Measurements from ENCODE around the gene TAB2.
"Not testable (repeated sequence)": the region's sequence is repeated elsewhere in the genome, so short reads cannot be mapped to it uniquely, and the experiment has no call there.

Gene TAB2

GRCh38 chr6:149423964-149424440 lies 106.5 kb downstream of the TAB2 start:
- DNase-seq, result no peak

GRCh38 chr6:149425224-149425623 lies 107.7 kb downstream of the TAB2 start:
- DNase-seq, result no peak

DNA sequence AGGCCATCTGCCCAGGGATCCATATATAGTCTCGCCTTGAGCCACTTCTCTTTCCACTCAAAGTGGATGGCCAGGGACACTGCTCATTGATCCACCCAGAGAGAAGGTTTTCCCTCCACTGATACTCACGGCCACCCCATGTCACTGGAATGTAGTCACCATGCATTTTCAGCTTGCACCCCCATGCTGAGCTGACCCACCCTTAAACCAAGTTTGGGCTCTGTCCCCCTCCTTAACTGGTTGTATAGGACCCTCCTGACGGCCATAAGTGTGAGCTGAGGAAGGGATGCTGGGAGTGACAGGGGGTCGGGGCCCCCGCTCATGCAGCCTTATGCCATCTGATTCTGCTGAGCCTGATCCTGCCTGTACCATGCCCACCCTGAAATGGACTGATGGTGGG lies 108.2 kb downstream of the TAB2 start:
- no peak for DNase-seq

GRCh38 chr6:149428606-149429005 lies 111.1 kb downstream of the TAB2 start:
- no peak for DNase-seq

- no peak for DNase-seq
Measured at GRCh38 chr6:149429427-149430360, 112.2 kb downstream of the TAB2 start.

DNA sequence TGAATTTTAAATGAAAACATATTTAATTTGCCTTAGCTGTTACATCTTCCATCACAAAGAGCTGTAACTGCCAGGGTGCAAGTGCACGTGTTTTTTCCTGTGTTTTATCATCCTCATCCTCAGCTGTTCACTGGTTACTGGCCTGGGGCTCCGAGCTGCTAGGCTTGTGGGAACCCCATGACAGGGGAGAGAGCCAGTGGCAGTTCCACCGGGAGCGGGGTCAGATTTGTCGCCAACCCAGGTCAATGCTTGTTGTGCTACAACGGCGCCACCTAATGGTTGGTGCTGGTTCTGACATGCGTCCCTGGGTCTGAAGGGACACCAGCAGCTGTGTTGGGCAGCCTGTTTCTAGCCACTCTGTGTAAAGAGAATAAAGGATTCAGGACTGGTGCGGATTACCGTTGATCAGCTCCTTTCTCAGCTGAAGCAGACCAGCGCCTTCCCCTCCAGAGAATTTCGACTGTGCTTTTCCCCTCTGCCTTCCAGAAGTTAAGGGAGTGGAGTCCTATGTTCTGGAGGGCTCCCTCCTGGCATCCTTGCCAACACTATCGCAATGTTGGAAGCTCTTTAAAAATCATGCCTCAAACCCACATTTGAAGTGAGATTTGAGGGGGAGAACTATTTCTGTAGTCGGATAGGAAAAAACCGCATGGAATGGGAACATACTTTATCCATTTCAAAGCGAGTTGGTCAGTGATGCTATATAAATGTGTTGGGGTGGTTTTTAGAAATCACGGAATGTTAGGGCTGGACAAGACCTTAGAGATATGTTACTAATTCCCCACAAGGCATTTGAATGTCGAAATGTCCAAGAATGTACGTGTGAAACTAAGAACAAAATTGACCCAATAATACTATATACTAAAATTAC lies 114.6 kb downstream of the TAB2 start:
- peak; percentile 65 to 95 (median 80) for DNase-seq

GRCh38 chr6:149433405-149433804 lies 115.9 kb downstream of the TAB2 start:
- no peak for DNase-seq

DNA sequence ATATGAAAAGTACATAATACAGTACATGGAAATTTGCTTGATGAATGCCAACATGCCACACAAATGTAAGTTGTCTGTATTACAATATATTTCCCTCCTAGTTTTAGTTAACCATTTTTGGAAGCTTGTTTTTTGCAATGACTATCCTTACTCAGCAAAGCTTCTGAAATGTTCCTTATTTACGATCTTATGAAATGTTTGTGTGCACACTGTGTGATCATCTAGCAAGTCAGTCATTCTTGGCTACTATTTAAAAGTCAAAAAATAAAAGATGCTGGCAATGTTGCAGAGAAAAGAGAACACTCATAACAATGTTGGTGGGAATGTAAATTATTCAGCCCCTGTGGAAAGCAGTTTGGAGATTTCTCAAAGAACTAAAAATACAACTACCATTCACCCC lies 116.4 kb downstream of the TAB2 start:
- DNase-seq, result no peak

GRCh38 chr6:149435919-149436586 lies 118.5 kb downstream of the TAB2 start:
- DNase-seq, result no peak

- no peak for DNase-seq
Measured at GRCh38 chr6:149436647-149437046, 119.1 kb downstream of the TAB2 start.

DNA sequence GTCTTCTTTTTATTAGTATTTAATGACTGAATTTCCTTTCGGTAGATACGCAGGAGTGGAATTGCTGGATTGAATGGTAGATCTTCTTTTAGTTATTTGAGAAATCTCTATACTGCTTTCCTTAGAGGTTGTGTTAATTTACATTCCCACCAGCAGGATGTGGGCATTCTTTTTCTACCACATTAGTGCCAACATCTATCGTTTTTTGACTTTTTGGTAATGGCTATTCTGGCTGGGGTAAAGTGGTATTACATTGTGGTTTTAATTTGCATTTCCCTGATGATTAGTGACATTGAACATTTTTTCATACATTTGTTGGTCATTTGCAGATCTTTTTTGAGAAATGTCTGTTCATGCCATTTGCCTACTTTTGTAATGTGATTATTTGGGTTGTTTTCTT lies 119.7 kb downstream of the TAB2 start:
- DNase-seq, result no peak

DNA sequence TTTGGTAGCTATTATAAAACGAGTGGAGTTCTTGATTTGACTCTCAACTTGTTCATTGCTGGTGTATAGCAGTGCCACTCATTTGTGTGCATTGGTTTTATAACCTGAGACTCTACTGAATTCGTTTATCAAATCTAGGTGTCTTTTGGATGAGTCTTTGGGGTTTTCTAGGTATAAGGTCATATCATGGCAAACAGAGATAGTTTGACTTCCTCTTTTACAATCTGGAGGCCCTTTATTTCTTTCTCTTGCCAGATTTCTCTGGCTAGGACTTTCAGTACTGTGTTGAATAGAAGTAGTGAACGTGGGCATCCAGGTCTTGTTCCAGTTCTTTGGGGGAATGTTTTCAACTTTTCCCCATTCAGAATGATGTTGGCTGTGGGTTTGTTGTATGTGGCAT lies 121.3 kb downstream of the TAB2 start:
- no peak for DNase-seq

DNA sequence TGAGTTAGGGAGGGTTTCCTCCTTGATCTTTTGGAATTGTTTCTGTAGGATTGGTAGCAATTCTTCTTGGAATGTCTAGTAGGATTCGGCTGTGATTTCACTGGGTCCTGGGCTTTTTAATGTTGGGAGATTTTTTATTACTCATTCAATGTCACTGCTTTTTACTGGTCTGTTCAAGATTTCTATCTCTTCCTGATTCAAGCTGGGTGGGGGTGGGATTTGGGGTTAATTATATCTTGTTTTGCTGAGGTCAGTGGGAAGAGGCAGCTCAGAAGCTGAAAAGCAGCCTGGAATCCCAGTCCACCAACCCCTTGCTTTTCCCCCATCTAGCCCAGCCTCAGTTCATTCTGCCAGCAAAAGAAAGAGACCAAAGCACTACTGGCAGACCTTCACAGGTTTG lies 122.1 kb downstream of the TAB2 start:
- no peak for DNase-seq

DNA sequence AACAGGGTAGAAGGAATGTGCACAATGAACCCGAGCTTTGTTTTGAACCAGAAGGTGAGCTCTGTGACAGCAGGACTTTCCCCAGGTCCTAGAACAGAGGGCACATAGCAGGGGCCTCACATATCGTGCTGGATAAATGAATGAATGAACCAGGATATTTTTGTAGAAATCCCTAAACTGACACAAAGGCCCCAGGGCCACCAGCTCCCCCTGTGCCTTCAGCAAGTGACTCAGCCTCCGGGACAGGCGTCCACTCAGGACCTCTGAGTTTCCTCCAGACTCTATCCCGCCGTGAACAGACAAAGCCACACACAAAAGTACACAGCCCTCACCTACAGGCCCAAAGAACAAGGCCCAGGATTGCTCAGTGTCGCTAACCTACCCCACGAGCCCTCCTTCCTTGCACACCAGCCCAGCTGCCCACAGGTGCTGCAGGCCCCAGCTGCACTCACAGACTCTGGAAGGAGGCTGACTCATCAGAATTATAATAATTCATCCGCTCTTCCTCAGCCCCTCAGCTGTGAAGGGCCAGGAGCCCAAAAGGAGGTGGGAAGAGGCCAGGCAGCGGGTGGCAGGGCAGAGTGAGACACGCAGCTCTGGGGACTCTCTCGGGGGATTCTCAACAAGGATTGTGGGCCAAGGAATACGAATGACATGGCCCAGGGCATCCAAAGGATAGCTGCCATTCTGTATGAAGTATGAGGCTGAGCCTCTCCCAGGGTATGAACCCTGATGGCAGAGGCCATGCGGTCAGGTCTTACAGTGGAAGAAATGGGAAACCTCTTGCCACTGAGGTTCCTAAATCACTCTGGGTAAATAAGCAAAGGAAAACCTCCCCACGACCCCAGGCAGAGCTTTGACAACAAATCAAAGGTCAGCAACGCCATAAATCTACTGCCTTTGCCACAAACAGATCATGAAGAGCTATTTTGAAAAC lies 123.5 kb downstream of the TAB2 start:
- no peak for DNase-seq

DNA sequence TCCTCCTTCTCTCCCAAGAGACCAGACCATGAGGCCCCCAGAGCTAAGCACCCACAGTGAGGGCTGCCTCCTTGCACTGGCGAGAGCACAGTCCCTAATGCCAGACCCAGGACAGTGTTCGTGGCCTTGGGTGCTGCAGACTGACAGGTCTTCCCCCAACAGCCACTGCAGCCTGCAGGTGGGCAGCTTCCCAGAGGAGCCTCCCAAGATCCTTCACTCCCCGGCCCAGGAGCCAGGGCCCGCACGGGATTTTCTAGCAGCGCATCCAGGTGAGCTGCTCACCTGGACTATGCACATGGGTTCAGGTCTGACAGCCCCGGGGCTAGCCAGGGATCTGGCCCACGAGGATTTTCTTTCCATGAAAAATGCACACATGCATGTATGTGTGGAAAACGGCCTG lies 124.2 kb downstream of the TAB2 start:
- no peak for DNase-seq

DNA sequence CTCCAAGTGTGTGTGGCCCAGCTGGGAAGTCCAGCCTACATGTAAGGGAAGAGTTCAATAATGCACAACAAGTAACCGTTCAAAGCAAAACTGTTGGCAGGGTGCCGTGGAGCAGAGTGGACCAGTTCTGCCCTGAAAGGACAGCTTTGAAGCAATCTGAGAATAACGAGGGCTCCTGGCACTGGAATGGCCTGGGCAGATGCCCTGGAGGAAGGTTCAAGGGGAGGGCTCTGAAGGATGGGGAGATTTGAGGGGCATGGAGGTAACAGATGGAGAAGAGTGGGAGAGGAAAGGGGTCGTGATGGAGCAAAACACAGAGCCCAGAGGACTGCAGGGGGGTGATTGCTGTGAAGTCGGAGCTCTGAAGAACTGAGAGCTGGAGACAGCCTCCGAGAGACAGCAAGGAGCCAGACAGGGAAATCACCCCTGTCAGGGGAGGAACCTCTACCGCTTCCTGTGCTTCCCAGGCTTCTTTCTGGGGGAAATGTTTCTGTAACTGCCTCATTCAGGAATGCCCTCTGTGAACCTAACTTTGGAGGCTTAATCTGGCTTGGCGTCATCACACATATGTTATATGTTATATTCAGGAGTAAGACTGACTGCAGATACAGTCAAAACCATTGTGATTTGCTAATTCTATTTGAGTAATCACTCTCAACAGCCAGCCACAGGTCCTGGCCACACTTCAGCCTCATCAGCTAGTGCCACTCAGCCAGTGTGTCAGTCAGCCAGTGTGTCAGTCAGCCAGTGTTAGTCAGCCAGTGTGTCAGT lies 126.1 kb downstream of the TAB2 start:
- no peak for DNase-seq

DNA sequence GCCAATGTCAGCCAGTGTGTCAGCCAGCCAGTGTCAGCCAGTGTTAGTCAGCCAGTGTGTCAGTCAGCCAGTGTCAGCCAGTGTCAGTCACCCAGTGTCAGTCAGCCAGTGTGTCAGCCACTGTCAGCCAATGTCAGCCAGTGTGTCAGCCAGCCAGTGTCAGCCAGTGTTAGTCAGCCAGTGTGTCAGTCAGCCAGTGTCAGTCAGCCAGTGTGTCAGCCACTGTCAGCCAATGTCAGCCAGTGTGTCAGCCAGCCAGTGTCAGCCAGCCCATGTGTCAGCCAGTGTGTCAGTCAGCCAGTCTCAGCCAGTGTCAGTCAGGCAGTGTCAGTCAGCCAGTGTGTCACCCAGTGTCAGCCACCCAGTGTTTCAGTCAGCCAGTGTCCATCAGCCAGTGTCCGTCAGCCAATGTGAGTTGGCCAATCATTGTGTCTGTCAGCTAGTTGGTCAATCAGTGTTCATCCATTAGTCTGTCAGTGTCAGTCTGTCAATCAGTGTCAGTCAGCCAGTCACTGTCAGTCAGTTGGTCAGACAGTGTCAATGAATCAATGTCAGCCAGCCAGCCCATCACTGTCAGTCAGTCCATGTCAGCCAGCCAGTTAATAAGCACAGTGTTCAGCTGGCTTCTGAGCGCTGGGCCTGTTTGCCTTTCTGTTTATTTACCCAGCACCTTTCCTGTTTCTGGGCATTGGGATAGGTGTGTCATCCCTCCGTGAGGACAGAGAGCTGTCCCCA lies 127.0 kb downstream of the TAB2 start:
- DNase-seq, result not testable (repeated sequence)

DNA sequence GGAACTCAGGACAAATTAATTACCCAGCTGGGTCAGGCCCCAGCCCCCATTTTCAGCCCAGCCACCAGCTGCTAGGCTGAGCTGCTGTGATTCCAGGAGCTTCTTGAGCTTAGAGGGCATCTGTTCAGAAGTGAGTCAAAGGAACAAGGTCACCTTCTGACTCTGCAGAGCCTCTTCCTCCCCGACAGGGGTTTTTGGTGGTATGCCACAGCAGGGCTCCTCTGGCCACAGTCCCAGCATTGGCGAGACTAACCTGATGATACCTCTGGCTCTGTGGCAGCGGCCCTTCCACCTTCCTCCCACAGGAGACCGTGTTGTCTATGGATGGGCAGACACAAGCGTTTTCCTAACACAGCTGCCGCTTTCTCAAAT lies 127.6 kb downstream of the TAB2 start:
- no peak for DNase-seq

DNA sequence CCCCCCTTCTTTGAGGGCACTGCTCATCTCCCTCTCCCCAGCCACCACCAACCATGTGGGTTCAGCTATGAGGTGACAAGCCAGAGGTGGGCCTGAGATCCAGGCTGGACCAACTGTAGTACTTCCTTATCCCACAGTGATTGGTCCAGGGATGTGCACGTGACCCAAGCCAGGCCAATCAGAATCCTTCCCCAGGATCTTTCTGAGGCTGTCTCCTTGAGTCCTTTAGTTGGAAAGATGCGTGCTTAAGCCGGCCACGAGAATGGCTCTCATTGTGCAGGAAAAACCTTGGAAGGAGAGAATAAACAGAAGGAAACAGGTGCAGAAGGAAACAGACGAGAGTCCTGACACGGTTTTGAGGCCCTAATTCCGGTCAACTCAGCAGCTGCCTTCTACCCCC lies 128.1 kb downstream of the TAB2 start:
- no peak for DNase-seq

- DNase-seq, result no peak
Measured at GRCh38 chr6:149446791-149447376, 129.4 kb downstream of the TAB2 start.
